ENCODE results near the gene BDP1. TPM values are rescaled to one million over a fixed set of nuclear protein-coding genes. Genes with fewer than 3 reads are reported as not detected.
"Not testable (repeated sequence)": the region's sequence is repeated elsewhere in the genome, so short reads cannot be mapped to it uniquely, and the experiment has no call there.

Gene BDP1
- total RNA-seq, 1 experiment from 2014 or later = 20.0 TPM

DNA sequence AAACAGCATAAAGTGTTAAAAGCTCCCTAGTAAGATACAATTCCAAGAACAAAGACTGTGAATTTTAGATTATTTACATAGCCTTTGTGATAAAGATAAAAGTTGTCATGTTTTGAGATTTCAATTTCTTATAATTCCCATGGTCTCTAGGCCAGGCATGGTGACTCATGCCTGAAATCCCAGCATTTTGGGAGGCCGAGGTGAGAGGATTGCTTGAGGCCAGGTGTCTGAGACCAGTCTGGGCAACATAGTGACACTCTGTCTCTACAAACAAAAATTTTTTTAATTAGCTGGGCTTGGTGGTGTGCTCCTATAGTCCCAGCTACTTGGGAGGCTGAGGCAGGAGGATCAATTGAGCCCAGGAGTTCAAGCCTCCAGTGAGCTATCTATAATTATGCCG is 48.1 kb downstream of the BDP1 start:
- DNase-seq = no peak
- H3K36me3 ChIP-seq (ENCODE audit: low read depth) = peaks cover 27% of the 10 kb centered on the region
- H2AFZ ChIP-seq = no peak overlapping the region
- H3K4me1 ChIP-seq (replicated peaks; ENCODE audit: insufficient read depth) = no peaks in the 10 kb centered on the region
- intact Hi-C loops (cut with micrococcal nuclease; ENCODE audit: unreplicated experiment) = no loop called here
- no peak overlapping the region for H3K4me2 ChIP-seq
- H3K4me3 ChIP-seq = no peak overlapping the region
- H3K9me2 ChIP-seq (ENCODE audit: insufficient read depth) = no peaks in the 10 kb centered on the region
- no peaks in the 10 kb centered on the region for H3K27me3 ChIP-seq (ENCODE audit: insufficient read depth, low read depth)
- POLR2A ChIA-PET (ENCODE audit: unreplicated experiment) = no interaction called here
- H3F3A ChIP-seq (ENCODE audit: insufficient read depth, low read depth) = no peaks in the 10 kb centered on the region; the same call in 1 of the 2 replicates
- TF ChIP-seq CTCF (conservative IDR thresholded peaks at IDR 0.05) (no peak), EZH2 (IDR thresholded peaks at IDR 0.05; ENCODE audit: low read depth) (no peak)
- no peaks in the 10 kb centered on the region for H3K9me3 ChIP-seq (ENCODE audit: insufficient read depth, low read depth)
- no TSS peak for BruUV-seq (replicated peaks)
- CTCF ChIA-PET = no interaction called here
- no peak overlapping the region for H3K27ac ChIP-seq
- 0 out of 2 replicates have a peak, but pooled peaks cover 4% of the 10 kb centered on the region for H4K20me1 ChIP-seq (ENCODE audit: insufficient read depth)
- H3K79me2 ChIP-seq (ENCODE audit: low read depth) = no peaks in the 10 kb centered on the region

GRCh38 chr5:71522151-71522550 is 66.7 kb downstream of the BDP1 start:
- H3K9me3 ChIP-seq (ENCODE audit: insufficient read depth, low read depth) = no peaks in the 10 kb centered on the region
- no peaks in the 10 kb centered on the region for H3K27me3 ChIP-seq (ENCODE audit: insufficient read depth, low read depth)
- no peak overlapping the region for H3K4me2 ChIP-seq
- no peak for DNase-seq
- H3K9me2 ChIP-seq (ENCODE audit: insufficient read depth) = no peaks in the 10 kb centered on the region
- H3K79me2 ChIP-seq (ENCODE audit: low read depth) = no peaks in the 10 kb centered on the region
- H3K27ac ChIP-seq = no peak overlapping the region
- ChIA-PET POLR2A (ENCODE audit: unreplicated experiment) (no interaction called here), CTCF (interaction anchor here (0.6 kb wide), 1 partner anchor 49 kb away, joined by 13 read pairs; no protein-coding TSS in a partner anchor)
- H2AFZ ChIP-seq = no peak overlapping the region
- peaks cover 34% of the 10 kb centered on the region for H3K36me3 ChIP-seq (ENCODE audit: low read depth)
- H3F3A ChIP-seq (ENCODE audit: insufficient read depth, low read depth) = peaks cover 7% of the 10 kb centered on the region
- BruUV-seq (replicated peaks) = no TSS peak
- no peak for TF ChIP-seq EZH2 (IDR thresholded peaks at IDR 0.05; ENCODE audit: low read depth)
- TF ChIP-seq CTCF (conservative IDR thresholded peaks at IDR 0.05) = no peak
- H3K4me1 ChIP-seq (replicated peaks; ENCODE audit: insufficient read depth) = no peaks in the 10 kb centered on the region
- no peaks in the 10 kb centered on the region for H4K20me1 ChIP-seq (ENCODE audit: insufficient read depth)
- no peak overlapping the region for H3K4me3 ChIP-seq
- intact Hi-C loops (cut with micrococcal nuclease; ENCODE audit: unreplicated experiment) = no loop called here

GRCh38 chr5:71525611-71526010 is 70.2 kb downstream of the BDP1 start:
- H3K4me1 ChIP-seq (replicated peaks; ENCODE audit: insufficient read depth); intact Hi-C loops (cut with micrococcal nuclease; ENCODE audit: unreplicated experiment); H3K9me3 ChIP-seq (ENCODE audit: insufficient read depth, low read depth); H2AFZ ChIP-seq; H3K4me2 ChIP-seq; H3K79me2 ChIP-seq (ENCODE audit: low read depth); H3F3A ChIP-seq (ENCODE audit: insufficient read depth, low read depth); H3K27ac ChIP-seq; H3K9me2 ChIP-seq (ENCODE audit: insufficient read depth); H3K27me3 ChIP-seq (ENCODE audit: insufficient read depth, low read depth); H4K20me1 ChIP-seq (ENCODE audit: insufficient read depth); H3K4me3 ChIP-seq; CTCF ChIA-PET; BruUV-seq (replicated peaks); DNase-seq; POLR2A ChIA-PET (ENCODE audit: unreplicated experiment): not testable (repeated sequence)
- peaks cover 17% of the 10 kb centered on the region for H3K36me3 ChIP-seq (ENCODE audit: low read depth)

- ChIA-PET POLR2A (ENCODE audit: unreplicated experiment) (no interaction called here), CTCF (no interaction called here)
- H4K20me1 ChIP-seq (ENCODE audit: insufficient read depth) = no peaks in the 10 kb centered on the region
- no peaks in the 10 kb centered on the region for H3K27me3 ChIP-seq (ENCODE audit: insufficient read depth, low read depth)
- no peaks in the 10 kb centered on the region for H3K4me1 ChIP-seq (replicated peaks; ENCODE audit: insufficient read depth)
- BruUV-seq (replicated peaks) = no TSS peak
- no peaks in the 10 kb centered on the region for H3K79me2 ChIP-seq (ENCODE audit: low read depth)
- no peak overlapping the region for H3K4me3 ChIP-seq
- H3K4me2 ChIP-seq = no peak overlapping the region
- peaks cover 12% of the 10 kb centered on the region; the same call in 1 of the 2 replicates for H3F3A ChIP-seq (ENCODE audit: insufficient read depth, low read depth)
- TF ChIP-seq EZH2 (IDR thresholded peaks at IDR 0.05; ENCODE audit: low read depth) (no peak), CTCF (conservative IDR thresholded peaks at IDR 0.05) (no peak)
- intact Hi-C loops (cut with micrococcal nuclease; ENCODE audit: unreplicated experiment) = no loop called here
- H3K27ac ChIP-seq = no peak overlapping the region
- H3K36me3 ChIP-seq (ENCODE audit: low read depth) = peaks cover 10% of the 10 kb centered on the region; the same call in 1 of the 2 replicates
- no peak for DNase-seq
- H3K9me2 ChIP-seq (ENCODE audit: insufficient read depth) = no peaks in the 10 kb centered on the region
- H3K9me3 ChIP-seq (ENCODE audit: insufficient read depth, low read depth) = no peaks in the 10 kb centered on the region
- no peak overlapping the region for H2AFZ ChIP-seq
These were observed 72.8 kb downstream of the BDP1 start for GRCh38 chr5:71528206-71528605.
